Measurements from ENCODE around the gene CNTFR.

The CNTFR gene

GRCh38 chr9:34590381-34591247, 1.1 kb upstream of the CNTFR start:
- peak in 1 of 2 donors; percentile 26 for DNase-seq

- DNase-seq: no peak
Measured at GRCh38 chr9:34588671-34589635, 571 bp downstream of the CNTFR start.

DNA sequence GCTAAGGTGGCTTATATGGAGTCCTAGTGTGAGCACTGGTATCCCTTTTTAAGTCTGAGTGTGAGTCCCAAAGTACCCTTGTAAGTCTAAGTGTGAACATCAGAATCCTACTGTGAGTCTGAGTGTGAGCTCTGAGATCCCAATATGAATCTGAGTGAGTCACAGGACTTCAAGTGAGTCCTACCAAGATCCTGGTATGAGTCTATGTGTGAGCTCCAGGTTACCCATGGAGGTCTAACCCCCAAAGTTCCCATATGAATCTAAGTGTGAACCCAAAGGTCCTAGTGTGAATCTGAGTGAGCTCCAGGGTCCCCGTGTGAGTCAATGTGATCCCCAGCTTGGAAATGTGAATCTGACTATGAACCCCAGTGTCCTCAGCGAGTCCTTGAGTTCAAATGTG, 2.3 kb downstream of the CNTFR start:
- no peak for DNase-seq

- no peak for DNase-seq
Measured at GRCh38 chr9:34585946-34586669, 3.4 kb downstream of the CNTFR start.

DNA sequence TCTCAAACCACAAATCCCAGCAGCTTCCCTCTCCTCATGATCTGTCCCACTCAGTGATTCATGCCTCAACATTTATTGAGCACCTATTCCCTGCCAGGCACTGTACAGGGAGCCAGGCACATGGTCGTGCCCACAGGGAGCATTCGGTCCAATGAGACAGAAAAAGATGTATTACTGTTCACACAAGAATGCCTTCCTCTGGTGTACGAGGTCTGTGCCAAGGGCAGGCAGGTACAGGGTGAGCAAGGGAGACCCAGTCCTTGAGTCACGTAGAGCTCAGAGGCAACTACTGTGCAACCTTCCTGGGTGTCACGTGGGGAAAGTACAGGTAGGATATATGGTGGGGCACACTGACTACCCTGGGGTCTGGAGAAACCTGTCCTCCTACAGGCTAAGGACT, 4.6 kb downstream of the CNTFR start:
- no peak for DNase-seq

DNA sequence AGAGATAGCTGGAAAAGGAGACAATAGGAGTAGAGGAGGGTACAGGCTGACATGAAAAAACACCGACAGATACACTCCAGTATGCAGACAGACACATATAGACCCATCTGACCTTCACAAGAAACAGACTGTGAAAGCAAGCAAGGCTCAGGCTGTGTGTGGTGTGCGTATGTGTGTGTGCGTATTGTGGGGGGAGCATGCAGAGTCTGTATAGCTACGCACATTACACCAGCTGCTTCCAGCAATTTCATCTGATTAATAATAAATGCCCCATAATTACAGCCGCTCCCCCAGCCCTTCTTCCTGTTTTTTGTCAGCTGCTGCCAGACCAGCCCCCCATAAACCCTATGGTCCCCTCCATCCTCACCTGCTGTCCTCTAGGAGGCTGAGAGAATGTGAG, 6.7 kb downstream of the CNTFR start:
- no peak for DNase-seq

DNA sequence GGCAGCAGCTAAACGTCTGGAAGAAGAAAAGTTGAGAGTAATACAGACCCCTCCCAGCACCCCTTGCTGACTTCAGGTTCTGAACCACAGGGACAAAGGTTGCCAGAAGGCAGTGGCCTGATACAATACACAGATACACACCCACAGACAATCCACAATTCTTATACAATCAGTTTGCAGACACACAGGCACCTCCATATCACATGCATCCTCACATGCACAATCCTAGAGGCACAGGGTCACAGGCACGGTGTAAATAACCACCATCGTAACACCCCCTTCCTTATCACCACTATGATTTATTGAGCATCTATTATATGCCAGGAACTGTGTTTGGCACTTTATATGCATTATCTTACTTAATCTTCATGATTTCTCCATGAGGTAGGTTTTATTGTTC, 8.2 kb downstream of the CNTFR start:
- no peak for DNase-seq

DNA sequence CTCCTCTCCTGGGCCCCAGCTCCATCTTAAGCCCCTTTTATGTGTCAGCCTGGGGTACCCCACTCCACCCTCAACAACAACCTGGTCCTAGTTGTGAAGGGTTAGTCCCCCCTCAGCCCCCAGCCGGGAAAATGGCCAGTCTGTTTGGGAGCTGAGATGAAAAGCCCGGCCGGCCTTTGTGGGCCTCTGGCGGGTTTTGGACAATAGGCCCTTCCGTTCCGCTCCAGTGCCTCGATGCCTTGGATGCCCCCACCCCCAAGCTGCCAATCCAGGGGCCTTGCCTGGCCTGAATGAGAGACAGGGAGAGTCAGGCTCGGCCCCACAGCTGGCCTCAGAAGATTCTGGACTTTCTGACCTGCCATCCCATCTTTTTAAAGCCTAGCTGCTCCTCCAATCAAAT, 9.2 kb downstream of the CNTFR start:
- no peak for DNase-seq

- DNase-seq: no peak
Measured at GRCh38 chr9:34579808-34580163, 9.7 kb downstream of the CNTFR start.

DNA sequence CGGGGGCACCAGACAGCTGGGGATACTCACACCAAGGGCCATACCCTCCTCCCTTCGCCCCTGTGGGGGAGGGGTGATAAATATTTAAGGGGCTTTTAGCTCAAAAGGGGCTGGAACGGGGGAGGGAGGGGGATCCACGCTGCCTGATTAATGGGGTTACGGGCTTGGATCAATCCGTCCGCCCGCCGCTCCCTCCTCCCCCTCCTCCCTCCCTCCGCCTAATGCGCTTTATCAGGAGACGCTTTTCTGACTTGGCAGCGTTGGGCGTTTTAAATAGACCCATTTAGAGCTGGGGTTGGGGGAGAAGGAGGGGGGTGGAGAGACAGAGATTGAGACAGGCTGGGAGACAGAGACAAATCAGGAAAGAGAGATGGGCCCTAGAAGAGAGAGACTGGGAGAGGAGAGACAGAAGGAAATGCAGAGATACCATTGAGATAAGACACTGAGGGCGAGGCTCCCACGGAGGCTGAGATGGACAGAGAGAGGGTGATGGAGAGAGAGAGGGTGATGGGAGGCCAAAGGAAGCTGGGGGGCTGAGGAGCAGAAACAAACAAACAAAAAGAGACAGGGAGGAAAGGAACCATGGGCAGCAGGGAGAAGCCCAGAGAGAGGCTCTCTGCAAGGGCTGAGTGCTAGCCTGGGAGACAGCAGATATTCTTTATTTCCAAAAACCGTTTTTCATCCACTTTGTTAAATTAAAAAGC, 10.3 kb downstream of the CNTFR start:
- no peak for DNase-seq

DNA sequence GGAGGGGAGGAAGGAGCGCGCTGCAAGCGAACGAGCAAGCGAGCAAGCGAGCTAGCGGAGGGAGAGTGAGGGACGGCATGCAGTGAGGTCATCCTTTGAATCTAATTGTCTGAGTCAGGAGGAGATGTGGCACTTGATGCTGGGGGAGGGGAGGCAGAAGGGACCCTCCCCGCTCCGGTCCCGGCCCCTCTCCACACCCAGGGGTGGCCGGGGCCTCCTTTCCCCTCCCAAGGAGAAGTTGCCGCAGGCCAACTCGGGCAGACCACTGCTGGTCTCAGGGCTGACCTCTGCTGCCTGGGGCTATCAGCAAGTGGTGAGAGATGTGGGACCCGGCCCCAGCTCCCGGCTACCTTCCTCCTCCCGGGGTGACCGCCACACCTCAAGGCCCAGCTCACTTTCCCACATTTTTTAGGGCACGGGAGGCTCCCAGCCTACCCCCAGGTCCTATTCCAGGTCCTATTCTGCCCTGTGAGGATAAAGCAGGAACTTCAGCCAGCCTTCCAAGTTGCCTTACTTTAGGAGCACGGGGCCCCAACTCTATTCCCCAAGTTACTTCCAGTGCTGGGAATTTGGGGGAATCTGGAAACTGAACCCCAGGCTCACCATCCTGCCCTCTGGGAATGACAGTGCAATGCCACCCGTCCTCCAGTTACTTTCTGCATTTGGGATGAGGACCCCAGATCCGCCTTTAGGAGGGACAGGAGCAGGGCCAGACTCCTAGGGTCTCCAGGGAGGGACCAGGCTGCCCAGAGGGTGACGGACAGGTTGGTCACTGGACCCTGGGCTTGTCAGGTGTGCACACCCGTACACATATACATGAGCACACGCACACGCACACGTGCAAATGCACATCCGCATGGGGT, 11.1 kb downstream of the CNTFR start:
- DNase-seq: peak in 1 of 2 donors; percentile 31

DNA sequence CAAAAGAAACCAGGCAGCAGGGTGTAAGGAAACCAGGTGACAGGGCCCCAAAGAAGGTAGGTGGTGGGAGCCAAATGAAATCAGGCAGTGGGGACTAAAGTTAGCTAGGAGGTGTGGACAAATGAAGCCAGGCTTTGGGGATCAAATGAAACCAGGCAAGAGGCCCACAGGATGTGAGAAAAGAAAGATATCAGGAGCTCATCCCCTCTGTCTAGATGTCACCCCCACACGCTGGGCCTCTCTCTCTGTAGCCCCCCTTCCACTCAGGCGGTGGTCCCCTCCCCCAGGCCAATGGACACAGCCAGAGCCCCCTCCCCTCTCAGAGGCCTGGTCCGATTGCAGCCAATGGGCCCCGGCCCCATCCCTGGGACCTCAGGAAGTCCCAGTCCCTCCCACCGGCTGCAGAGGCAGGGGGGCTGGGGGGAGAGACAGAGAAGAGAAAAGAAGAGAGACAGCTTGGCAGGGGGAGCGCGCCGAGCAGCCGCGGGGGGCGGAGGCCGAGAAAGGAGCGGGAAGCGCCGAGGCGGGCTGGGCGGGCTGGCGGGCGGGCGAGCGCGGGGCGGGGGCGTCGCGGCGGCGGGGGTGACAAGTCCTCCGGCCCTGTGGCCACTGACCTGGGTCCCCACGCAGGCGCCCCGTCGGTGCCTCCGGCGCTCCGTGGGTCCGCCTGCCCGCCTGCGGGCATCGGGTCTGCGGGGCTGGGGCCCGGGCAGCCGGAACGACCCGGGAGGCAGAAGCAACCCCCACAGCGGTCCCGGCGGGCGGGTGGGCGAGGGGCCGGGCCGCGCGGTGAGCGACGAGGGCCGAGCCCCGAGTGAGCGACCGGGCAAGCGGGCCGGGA, 11.9 kb downstream of the CNTFR start:
- DNase-seq: peak in 1 of 2 donors; percentile 9

DNA sequence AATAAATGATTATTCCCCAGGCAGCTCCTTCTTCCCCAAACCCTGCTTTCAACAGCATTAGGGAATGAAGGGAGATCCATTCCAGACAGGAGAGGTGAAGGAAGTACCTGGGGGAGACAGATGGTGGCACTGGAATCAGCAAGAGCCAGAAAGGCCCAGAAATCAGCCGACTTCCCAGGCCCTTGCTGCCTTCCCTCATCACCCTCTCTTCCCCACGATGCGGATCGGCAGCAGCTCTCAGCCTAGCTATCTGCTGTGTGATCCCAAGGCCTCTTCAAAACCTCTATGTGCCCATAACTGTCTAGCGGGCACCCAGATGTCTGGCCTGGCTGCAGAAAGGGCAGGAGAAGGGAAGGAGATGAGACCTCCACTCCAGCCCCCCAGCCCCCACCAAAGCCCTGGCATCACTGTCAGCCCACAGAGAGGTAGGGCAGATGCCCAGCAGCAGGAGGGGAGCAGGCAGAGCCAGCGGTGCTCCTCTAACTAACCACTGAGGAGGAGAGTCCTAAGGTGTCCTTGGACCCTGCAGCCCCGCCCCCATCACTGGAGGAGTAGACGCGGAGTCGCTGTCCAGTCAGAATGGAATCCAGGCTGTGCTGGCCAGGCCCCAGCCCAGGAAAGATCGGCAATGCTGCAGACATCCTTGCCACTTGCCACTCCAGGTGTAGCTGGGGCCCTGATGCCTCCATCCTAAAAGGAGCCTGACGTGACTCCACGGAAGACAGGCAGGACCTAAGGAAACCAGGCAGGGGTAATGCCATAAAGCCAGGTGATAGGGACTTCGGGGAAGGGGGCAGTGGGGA, 12.7 kb downstream of the CNTFR start:
- DNase-seq: no peak

DNA sequence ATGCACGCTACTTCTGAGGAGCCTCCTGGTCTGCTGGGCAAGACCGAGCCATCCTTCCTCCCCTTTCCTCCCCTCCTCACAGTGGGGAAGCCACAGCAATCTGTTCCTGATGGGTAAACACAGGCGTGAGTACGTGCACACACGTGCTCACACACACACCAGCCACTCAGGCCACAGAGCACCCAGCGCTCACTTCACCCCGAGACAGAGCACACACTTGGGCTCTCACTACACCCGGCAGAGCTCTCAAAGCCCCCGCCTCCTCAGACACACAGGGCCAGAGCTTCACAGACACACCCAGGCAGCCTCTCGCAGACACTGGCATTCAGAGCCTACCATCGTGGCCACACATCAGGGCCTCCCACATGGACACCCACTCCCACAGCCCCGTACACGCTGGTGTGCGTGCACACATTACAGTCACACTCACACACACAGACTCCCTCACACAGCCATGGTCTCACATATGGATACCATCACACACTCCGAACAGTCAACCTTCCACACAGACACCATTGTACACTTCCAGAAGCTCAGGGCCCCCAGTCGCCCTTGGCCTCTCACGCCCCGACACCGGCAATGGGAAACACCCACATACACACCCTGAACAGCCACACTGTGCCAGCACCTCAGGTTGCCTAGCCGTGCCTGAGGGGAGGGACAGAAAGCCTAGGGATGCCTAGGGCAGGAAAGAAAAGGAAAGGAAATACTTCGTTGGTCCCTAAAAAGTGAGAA, 13.5 kb downstream of the CNTFR start:
- no peak for DNase-seq

GRCh38 chr9:34575241-34575640, 14.3 kb downstream of the CNTFR start:
- no peak for DNase-seq

GRCh38 chr9:34574571-34574970, 15.0 kb downstream of the CNTFR start:
- no peak for DNase-seq

DNA sequence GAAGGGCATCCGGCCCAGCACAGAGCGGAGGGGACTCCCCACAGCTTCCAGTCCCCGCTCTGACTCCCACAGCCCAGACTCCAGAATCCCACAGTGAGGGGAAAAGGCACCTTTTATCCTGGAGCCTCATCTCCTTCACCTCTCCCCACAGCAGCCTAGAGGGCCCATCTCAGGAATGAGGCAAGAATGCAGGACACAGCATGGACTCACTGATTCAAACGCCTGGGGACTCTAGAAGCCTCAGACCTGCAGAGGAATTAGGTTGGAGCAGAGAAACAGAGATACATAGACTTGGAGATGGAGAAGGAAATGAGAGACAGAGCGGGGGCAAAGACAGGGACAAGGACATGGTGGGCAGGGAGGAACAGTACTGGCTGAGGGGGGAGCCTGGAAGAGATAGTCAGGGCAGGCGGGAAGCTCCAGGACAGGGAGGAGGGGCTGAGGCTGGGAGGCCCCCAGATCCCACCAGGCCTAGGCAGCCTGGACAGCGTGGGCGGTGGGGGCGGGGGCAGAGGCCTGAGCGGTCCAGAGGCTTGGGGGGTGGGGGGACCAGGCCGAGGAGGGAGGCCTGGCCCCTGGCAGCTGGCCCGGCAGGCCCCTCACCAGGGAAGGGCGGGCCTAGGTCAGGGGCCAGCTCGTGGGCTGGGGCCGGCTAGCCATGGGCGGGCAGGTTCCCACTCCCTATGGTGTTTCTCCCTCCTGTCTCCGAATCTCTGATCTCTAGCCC, 15.8 kb downstream of the CNTFR start:
- no peak for DNase-seq

- no peak for DNase-seq
Measured at GRCh38 chr9:34572628-34573027, 16.9 kb downstream of the CNTFR start.

Measured in stimulated activated CD4-positive, alpha-beta T cell treated with anti-CD3 and anti-CD28 coated beads, Interleukin-2, amount 100 ng/mL, for 24 hours (primary cell).